ENCODE data around the gene CNTNAP5. TPM values are rescaled to one million over a fixed set of nuclear protein-coding genes. Genes with fewer than 3 reads are reported as not detected.

Gene CNTNAP5
- total and polyA plus RNA-seq, 2 of the 4 experiments (the other 2 are of a cell fraction) = not detected

DNA sequence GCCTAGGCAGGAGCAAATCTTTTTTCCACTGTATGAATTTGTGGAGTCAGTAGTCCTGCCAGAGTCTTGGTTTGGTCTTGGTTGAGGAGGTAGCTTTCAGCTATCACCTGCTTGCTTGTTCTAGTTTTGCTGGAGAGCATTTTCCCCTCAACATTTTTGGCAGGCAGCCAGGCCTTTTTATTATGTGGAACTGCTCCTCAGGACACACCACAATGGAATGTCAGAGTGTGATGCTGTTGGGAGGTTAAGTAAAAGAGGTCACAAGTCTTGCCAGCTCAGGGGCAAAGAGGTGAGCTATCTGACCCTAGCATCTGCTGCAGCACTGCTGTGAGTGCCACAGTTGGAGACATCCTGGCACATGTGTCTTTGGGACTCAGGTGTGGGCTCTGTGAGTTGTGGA, 258.0 kb downstream of the CNTNAP5 start:
- Histone ChIP-seq H4K8ac (ENCODE audit: low read depth in 2 of 2, low read length in 2 of 2) (no peak overlapping the region), H2BK20ac (ENCODE audit: low read depth, low read length) (no peak overlapping the region), H2AK5ac (ENCODE audit: low read depth, low read length) (no peak overlapping the region), H3K27me3 (ENCODE audit: control insufficient read depth, insufficient read depth, low read length) (no peaks in the 10 kb centered on the region), H2AK9ac (replicated peaks; ENCODE audit: low read depth, low read length, poor library complexity) (no peak overlapping the region), H2AFZ (replicated peaks; ENCODE audit: low read length, poor library complexity) (no peak overlapping the region), H3K79me1 (ENCODE audit: low read depth in 1 of 2, low read length in 2 of 2) (no peaks in the 10 kb centered on the region), H2BK5ac (ENCODE audit: low read depth, low read length, poor library complexity, severe bottlenecking) (no peak overlapping the region), H3K18ac (ENCODE audit: low read depth, low read length) (no peak overlapping the region), H3K56ac (ENCODE audit: extremely low read depth, insufficient read depth, low read length) (no peak overlapping the region), H3K9ac (ENCODE audit: low read depth, low read length) (no peak overlapping the region), H3K4me2 (ENCODE audit: low read depth, low read length) (no peak overlapping the region), H3K4me1 (ENCODE audit: control insufficient read depth, insufficient read depth, low read length) (no peaks in the 10 kb centered on the region), H2BK120ac (ENCODE audit: low read depth, low read length) (no peak overlapping the region), H3K23ac (ENCODE audit: low read depth, low read length) (no peak overlapping the region), H2BK15ac (ENCODE audit: low read depth, low read length) (no peak overlapping the region), H4K20me1 (ENCODE audit: insufficient read depth, low read length) (no peaks in the 10 kb centered on the region), H3K4ac (ENCODE audit: low read depth, low read length) (no peak overlapping the region), H3K36me3 (ENCODE audit: control insufficient read depth, insufficient read depth, low read length) (no peaks in the 10 kb centered on the region), H3K9me3 (ENCODE audit: control insufficient read depth, insufficient read depth, low read length) (peaks cover 10% of the 10 kb centered on the region), H4K5ac (ENCODE audit: low read depth, low read length) (no peak overlapping the region), H3K4me3 (ENCODE audit: insufficient read depth, low read depth, low read length) (no peak overlapping the region), H3K9me1 (ENCODE audit: insufficient read depth, low read length) (no peaks in the 10 kb centered on the region), H4K91ac (ENCODE audit: insufficient read depth, low read depth, low read length) (no peak overlapping the region), H3K14ac (replicated peaks; ENCODE audit: low read depth, low read length) (no peak overlapping the region), H3K27ac (ENCODE audit: insufficient read depth, low read length) (no peak overlapping the region)
- in situ Hi-C loops (cut with MboI; ENCODE audit: low sequenced_read_pairs) = no loop called here
- CTCF ChIA-PET = no interaction called here
- dilution Hi-C loops (cut with HindIII; ENCODE audit: low sequenced_read_pairs, unreplicated experiment) = no loop called here
- TF ChIP-seq MXI1 (IDR thresholded peaks at IDR 0.05; ENCODE audit: borderline replicate concordance, low read depth, low read length) (no peak), RFX5 (IDR thresholded peaks at IDR 0.05; ENCODE audit: low read depth, low read length) (no peak), NFE2L2 (IDR thresholded peaks at IDR 0.05; ENCODE audit: low read depth, low read length) (no peak), MAZ (IDR thresholded peaks at IDR 0.05; ENCODE audit: borderline replicate concordance, low read depth, low read length) (no peak), SMC3 (IDR thresholded peaks at IDR 0.05; ENCODE audit: low read depth, low read length) (no peak), CEBPB (IDR thresholded peaks at IDR 0.05; ENCODE audit: low read depth, low read length) (no peak), MAFK (IDR thresholded peaks at IDR 0.05; ENCODE audit: low read depth, low read length) (no peak), RAD21 (IDR thresholded peaks at IDR 0.05; ENCODE audit: low read length) (no peak), CHD1 (IDR thresholded peaks at IDR 0.05; ENCODE audit: low read depth, low read length) (no peak), BHLHE40 (IDR thresholded peaks at IDR 0.05; ENCODE audit: low read depth, low read length) (no peak)
- TF ChIP-seq, protein P1, sequence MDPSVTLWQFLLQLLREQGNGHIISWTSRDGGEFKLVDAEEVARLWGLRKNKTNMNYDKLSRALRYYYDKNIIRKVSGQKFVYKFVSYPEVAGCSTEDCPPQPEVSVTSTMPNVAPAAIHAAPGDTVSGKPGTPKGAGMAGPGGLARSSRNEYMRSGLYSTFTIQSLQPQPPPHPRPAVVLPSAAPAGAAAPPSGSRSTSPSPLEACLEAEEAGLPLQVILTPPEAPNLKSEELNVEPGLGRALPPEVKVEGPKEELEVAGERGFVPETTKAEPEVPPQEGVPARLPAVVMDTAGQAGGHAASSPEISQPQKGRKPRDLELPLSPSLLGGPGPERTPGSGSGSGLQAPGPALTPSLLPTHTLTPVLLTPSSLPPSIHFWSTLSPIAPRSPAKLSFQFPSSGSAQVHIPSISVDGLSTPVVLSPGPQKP (IDR thresholded peaks at IDR 0.05; ENCODE audit: borderline replicate concordance, low read depth, low read length) = no peak
- TF ChIP-seq, protein P2, sequence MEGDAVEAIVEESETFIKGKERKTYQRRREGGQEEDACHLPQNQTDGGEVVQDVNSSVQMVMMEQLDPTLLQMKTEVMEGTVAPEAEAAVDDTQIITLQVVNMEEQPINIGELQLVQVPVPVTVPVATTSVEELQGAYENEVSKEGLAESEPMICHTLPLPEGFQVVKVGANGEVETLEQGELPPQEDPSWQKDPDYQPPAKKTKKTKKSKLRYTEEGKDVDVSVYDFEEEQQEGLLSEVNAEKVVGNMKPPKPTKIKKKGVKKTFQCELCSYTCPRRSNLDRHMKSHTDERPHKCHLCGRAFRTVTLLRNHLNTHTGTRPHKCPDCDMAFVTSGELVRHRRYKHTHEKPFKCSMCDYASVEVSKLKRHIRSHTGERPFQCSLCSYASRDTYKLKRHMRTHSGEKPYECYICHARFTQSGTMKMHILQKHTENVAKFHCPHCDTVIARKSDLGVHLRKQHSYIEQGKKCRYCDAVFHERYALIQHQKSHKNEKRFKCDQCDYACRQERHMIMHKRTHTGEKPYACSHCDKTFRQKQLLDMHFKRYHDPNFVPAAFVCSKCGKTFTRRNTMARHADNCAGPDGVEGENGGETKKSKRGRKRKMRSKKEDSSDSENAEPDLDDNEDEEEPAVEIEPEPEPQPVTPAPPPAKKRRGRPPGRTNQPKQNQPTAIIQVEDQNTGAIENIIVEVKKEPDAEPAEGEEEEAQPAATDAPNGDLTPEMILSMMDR (conservative IDR thresholded peaks at IDR 0.05; ENCODE audit: low read depth, low read length) = no peak
- TF ChIP-seq, protein P3, sequence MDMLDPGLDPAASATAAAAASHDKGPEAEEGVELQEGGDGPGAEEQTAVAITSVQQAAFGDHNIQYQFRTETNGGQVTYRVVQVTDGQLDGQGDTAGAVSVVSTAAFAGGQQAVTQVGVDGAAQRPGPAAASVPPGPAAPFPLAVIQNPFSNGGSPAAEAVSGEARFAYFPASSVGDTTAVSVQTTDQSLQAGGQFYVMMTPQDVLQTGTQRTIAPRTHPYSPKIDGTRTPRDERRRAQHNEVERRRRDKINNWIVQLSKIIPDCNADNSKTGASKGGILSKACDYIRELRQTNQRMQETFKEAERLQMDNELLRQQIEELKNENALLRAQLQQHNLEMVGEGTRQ (IDR thresholded peaks at IDR 0.05; ENCODE audit: low read depth, low read length) = no peak
- intact Hi-C loops (cut with micrococcal nuclease) = no loop called here
- no peak for ATAC-seq (ENCODE audit: low read depth)
- DNase-seq = no peak
- BruUV-seq (replicated peaks) = no TSS peak
- POLR2A ChIA-PET (ENCODE audit: unreplicated experiment) = no interaction called here

Data from IMR-90 (cell line).